Measurements from ENCODE around the gene POFUT1.

The POFUT1 gene

DNA sequence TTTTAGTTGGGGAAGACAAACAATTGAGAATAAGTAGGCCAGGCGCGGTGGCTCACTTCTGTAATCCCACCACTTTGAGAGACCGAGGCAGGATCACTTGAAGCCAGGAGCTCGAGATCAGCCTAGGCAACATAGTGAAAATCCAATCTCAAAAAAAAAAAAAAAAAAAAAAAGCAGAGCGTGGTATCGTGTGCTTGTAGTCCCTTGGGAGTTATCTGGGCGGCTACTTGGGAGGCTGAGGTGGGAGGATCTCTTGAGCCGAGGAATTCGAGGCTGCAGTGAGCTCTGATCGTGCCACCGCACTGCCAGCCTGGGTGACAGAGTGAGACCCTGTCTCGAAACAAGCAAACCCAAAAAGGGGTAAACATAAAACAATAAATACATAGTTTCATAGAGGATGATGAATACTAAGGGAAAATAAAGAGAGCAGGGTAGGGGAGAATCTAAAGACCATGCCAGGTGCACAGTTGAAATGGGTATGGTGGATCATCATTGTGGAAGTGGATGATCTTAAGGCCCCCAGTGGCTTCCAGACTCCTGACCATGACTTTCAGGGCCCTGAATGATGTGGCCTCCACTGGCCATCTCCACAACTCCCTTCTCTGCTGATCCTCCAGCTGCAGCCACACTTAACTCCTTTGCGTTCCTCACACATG is 947 bp downstream of the POFUT1 start:
- no peak for DNase-seq

DNA sequence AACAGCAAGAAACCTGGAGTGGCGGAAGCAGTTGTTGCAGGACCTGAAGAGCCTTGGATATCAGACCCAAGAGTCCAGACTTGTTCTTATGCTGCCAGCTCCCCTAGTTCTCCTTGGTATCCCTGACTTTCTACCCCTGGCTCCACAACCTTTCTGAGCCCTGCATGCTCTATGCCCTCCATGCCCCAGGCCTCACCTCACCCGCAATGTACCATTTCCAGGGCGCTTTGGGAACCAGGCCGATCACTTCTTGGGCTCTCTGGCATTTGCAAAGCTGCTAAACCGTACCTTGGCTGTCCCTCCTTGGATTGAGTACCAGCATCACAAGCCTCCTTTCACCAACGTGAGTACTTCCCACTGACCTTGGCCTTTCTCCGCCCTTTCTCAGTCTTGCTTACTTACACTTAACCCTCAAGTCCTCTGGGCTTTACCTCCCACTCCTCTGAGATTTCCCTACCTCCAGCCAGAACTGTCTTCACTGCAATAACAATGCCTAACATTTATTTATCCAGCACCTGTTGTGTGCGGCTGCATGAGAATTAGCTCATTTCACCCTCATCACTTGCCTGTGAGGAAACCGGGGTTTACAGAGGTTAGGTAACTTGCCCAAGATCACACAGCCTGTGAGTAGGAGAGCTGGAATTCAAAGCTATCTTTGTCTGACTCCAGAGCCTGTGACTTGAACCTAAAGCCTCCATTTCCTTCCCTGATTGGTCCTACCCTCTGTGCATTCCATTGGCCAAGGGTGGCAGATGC is 2.3 kb downstream of the POFUT1 start:
- DNase-seq = no peak

DNA sequence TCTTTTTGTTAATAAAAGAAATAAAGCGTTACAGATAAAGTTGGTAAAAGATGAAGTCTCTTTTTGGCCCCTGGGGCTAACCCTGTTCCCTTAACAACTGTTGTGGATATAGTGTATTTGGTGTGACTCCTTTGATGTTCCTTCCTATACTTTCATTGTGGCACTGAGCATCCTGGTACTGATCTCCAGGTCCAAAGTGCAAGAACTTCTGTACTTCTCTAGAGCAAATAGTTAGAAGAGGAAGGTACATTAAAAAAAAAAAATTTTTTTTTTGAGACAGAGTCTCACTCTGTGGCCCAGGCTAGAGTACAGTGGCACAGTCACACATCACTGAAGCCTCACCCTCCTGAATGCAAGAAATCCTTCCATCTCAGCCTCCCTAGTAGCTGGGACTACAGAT is 6.2 kb downstream of the POFUT1 start:
- no peak for DNase-seq

DNA sequence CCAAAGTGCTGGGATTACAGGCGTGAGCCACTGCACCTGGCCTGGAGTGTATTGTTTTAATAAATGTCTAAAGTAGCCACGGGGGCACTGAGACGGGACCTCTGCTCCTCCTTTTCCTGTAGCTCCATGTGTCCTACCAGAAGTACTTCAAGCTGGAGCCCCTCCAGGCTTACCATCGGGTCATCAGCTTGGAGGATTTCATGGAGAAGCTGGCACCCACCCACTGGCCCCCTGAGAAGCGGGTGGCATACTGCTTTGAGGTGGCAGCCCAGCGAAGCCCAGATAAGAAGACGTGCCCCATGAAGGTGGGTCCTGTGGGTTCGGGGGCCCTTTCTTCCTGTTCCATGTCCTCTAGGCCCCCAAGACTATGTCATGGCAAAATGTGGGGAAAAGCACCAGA is 7.5 kb downstream of the POFUT1 start:
- DNase-seq = no peak

DNA sequence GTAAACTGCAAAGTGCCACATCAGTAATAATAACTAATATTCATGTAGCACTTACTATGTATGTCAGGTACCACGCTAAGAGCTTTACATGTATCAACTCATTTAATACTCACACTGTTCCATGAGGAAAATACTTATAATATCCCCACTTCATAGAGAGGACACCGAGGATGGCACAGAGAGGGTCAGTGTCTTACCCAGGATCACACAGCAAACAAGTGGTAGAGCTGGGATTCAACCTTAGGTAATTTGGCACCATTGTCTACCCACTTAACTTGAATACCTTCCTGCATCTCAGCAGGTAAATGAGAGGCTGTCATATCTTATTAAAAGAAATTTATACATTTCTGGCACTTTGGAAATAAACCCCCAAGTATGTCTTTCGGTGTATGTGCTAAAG is 8.0 kb downstream of the POFUT1 start:
- DNase-seq = no peak

DNA sequence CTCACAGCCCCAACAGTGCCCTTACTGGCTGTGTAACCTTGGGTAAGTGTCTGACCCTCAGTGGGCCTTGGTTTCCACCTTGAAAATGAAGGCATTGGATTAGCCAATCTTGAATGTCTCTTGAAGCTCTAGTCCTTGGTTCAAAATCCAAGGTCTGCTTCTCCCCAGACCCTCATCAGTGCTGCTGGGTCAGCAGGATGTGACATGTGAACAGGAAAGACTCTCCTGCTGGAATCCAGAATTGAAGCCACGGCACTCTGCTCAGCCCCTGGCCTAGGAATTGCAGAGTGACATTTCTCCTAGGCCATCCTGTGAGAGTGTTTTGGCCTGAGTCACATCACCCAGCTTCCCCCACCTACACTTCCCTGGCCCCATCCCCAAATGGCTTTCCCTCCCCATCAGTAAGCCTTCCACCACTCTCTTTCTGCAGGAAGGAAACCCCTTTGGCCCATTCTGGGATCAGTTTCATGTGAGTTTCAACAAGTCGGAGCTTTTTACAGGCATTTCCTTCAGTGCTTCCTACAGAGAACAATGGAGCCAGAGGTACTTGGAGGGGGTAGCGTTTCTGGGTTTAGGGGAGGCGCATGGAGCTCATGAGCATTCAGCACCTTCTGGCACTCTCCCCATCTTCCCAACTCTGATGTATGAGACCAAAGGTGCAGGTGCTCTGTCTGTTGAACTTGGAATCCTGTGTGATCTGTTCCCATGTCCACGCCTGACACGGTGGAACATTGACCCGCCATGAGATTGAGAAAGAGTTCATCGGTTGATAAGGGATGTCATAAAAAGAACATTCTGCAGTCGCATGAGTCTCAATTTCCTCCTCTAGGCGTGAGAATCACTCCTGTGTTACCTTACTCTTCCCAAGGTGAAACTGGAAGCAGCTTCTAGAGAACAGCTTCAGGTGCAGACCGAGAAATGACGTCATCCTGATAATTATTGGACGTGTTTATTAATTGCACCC is 8.8 kb downstream of the POFUT1 start:
- DNase-seq = no peak

DNA sequence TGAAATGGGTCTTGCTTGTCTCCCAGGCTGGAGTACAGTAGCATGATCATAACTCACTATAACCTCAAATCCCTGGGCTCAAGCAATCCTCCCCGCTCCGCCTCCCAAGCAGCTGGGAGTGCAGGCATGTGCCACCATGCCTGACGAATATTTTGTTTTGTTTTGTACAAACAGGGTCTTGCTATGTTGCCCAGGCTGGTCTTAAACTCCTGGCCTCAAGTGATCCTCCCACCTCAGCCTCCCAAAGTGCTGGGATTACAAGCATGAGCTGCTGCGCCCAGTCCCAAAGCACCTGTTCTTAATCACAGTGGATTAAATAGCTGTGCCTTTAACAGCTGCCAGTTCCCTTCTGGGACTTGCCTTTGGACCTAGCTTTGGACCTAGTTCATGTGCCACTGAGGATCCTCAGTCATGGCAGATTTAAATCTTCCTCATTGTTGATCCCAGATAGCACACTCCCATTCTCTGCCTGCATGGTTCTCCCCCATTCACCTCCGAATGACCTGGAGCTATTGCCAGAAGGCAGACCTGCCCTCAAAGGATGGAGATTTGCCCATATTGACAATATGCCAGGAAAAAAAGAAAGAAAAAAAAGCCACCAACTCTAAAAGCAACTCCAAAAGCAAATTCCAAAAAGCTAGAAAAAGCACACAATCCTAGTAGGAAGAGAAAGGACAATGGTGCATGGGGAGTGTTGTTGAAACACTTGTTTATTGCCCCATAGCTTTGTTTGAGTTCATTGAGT is 10.6 kb downstream of the POFUT1 start:
- no peak for DNase-seq

DNA sequence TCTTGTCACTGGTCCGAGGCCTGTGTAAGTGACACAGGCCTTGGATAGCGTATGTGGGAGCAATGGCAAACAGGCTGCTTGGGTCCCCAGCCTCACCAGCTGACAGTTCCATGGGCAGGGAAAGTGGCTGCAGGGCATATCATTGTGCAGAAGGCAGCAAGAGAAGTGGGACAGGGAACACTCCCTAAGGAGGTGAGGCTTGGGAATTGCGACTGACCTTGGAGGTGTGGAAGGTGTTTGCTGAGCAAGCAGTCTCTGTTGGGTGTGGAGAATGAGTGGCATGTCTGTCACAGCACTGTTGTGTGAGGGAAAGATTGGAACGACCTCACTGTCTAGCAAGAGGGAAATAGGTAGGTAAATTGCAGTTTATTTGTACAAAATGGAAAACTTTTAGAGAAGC is 16.8 kb downstream of the POFUT1 start:
- DNase-seq = no peak

DNA sequence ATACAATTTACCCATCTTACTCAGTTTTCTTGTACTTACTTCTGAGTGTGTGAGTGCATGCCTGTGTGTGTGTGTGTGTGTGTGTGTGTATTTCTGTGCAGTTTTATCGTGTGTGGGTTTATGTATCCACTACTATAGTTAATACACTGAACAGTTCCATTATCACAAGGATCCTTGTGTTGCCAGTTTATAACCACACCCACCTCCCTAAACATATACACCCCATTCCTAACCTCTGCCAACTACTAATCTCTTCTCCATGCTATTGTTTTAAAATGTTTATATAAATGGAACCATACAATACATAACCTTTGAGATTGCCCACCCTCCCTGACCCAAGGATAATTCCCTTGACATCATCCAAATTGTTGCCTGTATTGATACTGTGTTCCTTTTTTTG is 18.7 kb downstream of the POFUT1 start:
- no peak for DNase-seq

DNA sequence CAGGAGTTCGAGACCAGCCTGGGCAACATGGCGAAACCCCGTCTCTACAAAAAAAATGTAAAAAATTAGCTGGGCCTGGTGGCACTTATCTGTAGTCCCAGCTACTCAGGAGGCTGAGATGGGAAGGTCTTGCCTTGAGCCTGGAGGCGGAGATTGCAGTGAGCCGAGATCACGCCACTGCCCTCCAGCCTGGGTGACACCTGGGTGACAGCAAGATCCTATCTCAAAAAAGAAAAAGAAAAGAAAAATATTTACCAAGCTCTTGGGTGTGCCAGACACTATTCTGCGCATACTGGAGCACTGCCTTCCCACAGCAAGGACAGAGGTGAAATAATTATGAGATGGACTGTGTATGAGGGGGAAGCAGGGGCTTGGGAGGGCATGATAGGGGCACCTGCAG is 19.6 kb downstream of the POFUT1 start:
- DNase-seq = no peak

DNA sequence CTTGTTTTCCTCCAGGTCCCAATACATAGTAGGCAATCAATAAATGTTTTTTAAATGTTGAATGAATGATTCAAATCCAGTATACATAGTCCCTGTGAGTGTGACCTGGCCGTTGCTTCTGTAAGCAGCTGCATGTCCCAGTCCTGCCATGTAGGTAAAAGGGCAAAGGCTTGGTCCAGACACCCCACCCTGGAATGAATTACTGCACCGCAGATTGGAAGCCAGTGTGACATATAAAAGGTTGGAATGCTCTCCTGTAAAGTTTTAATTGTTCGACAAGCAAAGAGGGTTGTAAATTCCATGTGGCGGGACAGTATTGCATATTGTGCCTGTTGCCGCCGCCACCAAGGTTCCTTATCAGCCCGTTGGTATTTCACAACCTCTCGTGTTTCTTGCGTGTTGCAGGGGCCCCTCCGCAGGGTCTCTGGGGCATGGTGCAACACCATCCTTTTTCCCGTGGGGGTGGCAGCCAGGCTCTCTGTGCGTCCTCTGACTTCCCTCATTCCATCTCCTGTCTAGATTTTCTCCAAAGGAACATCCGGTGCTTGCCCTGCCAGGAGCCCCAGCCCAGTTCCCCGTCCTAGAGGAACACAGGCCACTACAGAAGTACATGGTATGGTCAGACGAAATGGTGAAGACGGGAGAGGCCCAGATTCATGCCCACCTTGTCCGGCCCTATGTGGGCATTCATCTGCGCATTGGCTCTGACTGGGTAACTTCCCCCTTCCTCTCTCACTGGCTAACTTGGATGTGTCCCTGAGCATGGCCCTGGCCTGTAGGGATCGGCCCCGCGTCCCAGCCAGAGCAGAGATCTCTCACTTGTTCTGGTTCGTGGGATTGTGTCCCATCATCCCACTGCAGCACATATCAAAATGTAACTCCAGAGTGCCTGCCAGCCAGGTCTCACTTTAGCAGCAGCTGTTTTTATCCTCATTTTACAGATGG is 20.3 kb downstream of the POFUT1 start:
- DNase-seq = no peak

DNA sequence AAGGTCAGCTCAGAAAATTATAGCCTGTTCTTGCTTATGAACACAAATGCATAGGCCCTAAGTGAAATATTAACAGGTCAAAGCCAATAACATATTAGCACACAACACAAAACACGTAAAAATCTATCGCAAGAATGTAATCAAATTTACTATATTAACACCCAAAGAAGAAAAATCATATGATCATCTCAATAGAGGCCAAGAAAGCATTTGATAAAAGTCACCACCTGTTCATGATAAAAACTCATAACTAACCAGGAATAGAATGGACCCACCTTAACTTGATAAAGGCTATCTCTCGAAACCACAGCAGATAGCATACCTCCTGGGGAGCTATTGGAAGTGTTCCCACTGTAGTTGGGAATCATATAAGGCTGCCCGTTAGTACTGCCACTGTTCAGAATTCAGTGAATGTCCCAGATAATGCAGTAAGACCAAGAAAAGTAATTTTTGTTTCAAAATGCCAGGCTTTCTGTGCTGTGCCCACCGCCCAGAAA is 21.6 kb downstream of the POFUT1 start:
- DNase-seq = no peak

DNA sequence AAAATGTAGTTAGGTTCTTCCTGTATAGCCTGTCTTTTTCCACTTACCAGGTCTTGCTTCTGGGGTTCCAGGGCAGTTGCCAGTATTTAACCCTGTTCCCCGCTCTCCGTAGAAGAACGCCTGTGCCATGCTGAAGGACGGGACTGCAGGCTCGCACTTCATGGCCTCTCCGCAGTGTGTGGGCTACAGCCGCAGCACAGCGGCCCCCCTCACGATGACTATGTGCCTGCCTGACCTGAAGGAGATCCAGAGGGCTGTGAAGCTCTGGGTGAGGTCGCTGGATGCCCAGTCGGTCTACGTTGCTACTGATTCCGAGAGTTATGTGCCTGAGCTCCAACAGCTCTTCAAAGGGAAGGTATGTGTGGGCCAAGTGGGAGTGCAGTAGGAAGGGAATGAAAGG is 23.0 kb downstream of the POFUT1 start:
- no peak for DNase-seq

DNA sequence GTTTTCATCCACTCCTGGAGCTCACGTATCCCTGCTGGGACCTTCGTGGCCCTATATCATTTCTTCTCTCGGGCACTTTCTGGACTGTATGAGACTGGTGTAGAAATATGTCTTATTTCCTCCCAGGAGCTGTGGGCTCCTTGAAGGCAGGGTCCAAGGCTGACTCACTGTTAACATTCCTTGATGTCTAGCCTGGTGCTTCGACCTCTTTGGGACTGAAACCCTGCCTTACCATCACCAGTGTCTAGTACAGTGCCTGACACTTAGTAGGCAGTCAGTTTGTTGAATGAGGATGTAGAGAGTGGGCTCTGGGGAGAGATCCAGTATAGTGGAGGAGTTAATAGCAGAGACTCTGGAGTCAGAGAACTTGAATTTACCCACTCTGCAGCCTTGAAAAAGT is 23.6 kb downstream of the POFUT1 start:
- no peak for DNase-seq

DNA sequence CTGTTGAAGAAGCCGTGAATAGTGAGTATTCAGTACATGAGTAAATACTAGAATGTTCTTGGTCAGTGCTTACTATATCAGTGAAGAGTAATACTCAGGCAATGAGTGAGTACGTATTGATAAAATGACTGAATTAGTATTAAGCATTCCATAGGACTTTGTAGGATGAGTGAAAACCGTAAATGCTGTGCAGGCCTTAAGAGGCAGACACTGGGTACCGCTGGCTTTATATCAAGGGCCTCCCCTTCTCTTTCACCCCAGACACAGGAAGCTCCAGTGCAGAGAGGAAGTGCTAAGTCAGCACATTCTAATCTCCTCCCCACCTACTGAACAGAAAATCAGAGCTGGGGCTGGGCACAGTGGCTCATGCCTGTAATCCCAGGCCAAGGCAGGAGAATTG is 24.2 kb downstream of the POFUT1 start:
- DNase-seq = no peak

DNA sequence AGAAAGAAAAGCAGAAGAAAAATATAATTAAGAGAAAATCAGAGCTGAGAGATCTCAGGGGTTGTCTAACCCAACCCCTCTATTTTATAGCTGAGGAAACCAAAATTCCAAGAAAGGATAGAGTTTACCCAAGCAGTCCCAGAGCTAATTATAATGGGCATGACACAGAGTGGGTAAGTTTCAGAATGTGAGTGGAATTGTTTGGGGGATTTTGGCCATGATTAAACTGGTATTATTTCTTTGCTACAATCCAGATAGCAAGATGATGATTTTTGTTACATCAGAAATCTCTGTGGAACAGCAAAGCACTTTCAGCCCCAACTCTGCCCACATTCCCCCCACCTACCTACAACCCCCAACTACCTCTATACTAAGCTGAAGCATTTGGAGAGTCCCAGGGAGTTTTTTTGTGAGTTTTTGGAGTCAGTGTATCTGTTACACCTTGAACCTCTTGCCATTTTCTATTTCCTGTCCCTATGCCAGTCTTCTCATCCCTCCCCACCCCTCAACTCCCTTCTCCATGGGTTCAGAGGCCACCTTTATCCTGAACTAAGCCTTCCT is 24.7 kb downstream of the POFUT1 start:
- no peak for DNase-seq

DNA sequence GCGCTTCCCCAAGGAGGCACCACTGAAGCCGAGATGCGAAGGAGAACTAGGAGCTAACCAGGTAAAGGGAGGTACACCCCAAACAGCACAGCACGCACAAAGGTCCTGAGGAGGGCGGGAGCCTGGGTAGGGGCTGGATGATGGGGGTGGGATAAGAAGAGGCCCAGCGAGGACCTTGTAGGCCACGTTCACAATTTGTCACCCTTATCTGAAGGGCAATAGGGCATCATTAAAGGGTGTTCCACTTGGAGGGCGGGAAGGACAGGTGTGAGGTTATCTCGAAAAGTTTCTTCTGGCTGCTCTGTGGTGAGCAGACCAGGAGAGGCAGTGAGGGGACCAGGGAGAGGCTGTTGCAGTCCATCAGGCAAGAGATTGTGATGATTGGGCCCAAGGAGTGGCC is 25.6 kb downstream of the POFUT1 start:
- DNase-seq = no peak

DNA sequence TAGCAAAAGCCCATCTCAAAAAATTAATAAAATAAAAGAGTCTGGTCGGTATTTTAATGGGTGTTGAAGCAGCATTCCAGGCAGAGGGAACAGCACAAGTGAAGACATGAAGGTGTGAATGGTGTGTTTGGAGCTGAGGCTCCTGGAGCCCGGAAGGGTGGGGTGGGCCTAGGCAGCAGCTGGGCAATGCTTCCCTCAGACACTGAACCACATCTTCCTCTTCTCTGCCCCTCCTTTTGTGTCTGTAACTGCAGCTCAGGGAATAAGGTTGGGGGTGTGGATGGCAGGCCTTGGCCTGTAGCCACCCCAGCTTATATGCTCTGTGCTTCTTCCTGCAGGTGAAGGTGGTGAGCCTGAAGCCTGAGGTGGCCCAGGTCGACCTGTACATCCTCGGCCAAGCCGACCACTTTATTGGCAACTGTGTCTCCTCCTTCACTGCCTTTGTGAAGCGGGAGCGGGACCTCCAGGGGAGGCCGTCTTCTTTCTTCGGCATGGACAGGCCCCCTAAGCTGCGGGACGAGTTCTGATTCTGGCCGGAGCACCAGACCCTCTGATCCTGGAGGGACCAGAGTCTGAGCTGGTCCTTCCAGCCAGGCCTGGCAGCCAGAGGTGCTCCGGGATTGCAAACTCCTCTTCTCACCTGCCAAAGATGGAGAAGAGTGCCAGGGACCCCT is 26.6 kb downstream of the POFUT1 start:
- no peak for DNase-seq

DNA sequence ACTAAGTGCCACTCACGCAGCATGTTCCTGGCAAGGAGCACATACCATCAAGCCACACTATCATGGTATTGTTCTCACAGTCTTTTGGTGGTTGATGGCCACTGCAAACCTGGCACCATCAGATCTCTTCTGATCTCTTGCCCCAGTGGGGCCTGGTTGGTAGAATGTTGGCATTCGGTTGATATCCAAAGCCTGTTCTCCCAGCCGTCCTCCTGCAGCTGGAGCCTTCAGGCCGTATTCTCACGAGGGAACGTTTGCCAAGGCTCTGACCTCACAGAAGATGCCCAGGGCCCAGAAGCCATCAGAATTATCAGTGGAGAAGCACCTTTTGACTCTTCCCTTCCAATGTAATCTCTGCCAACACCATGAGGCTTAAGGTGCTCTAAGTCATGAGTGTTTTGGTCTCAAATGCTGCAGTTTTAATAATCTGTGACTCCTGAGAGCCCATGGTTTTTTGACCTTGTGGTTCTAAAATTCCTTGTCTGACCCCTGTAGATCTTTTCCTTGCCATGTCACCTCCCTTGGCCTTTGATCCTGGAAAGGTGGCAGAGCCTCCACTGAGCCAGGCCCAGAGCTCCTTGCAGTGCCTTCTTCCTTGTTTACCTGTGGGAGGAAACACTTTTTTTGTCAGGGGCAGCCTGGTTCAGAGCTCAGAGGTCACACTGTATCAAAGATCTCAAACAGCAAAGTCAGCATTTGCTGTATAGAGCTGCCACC is 27.8 kb downstream of the POFUT1 start:
- no peak for DNase-seq

DNA sequence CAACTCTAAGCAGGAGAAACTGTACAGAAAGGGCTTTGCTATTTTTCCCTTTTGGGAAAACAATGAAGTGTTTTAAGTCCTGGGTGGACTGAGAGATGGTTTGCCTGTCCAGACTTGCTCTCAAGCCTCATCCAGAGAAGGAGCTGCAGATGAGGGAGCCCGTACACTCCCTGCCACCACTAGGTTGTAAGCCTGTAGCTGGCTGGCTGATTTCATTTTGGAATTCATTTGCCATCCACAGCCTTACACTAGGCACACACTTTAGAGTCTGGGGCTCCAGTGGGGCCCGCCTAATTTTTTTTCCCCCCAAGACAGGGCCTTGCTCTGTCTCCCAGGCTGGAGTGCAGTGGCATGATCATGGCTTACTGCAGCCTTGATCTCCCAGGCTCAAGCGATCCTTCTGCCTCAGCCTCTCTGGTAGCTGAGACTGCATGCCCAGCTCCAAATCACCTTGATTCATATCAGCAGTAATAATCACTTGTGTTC is 28.4 kb downstream of the POFUT1 start:
- DNase-seq = no peak
